ENCODE results near the gene NBPF11.
"Not testable (repeated sequence)": the region's sequence is repeated elsewhere in the genome, so short reads cannot be mapped to it uniquely, and the experiment has no call there.

NBPF11 gene

DNA sequence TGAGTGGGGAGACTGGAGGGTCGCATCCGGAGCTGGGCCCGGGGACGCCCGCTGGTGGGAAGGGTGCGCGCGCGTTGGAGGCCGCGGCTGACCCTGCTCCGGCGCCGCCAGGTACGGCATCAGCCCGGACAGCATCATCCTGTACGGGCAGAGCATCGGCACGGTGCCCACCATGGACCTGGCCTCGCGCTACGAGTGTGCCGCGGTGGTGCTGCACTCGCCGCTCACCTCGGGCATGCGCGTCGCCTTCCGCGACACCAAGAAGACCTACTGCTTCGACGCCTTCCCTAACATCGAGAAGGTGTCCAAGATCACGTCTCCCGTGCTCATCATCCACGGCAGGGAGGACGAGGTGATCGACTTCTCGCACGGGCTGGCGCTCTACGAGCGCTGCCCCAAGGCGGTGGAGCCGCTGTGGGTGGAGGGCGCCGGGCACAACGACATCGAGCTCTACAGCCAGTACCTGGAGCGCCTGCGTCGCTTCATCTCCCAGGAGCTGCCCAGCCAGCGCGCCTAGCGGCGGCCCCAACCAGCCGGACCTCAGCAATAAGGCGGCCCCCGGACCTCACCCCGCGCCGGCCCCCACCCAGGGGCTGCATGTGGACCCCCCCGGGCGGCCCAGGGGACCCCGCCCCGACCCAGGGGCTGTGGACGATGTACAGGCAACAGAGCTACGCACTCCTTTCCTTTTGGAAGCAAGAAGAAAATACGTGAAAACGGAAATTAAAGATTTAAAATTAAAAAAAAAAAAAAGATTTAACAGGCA is 2.8 kb downstream of the NBPF11 start:
- not testable (repeated sequence) for DNase-seq (ENCODE audit: low spot score)

GRCh38 chr1:148147052-148147838 is 4.8 kb downstream of the NBPF11 start:
- DNase-seq (ENCODE audit: low spot score), result not testable (repeated sequence)

DNA sequence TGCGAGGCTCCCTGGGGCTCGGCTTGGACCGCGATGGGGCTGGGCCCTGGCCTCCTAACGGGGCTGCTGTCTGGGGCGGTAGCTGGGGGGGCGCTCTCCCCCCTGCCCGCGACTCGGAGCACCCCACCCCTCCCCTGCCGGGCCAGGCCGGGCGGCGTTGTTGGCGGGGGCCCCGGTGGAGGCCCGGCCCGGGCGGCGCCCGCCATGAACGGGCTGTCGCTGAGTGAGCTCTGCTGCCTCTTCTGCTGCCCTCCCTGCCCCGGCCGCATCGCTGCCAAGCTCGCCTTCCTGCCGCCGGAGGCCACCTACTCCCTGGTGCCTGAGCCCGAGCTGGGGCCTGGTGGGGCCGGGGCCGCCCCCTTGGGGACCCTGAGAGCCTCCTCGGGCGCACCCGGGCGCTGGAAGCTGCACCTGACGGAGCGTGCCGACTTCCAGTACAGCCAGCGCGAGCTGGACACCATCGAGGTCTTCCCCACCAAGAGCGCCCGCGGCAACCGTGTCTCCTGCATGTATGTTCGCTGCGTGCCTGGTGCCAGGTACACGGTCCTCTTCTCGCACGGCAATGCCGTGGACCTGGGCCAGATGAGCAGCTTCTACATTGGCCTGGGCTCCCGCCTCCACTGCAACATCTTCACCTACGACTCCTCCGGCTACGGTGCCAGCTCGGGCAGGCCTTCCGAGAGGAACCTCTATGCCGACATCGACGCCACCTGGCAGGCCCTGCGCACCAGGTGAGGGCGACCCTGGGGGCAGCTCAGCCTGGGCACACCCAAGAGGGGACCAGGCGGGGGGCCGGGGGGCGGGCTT is 5.7 kb downstream of the NBPF11 start:
- not testable (repeated sequence) for DNase-seq (ENCODE audit: low spot score)

GRCh38 chr1:148143223-148143622 is 8.9 kb downstream of the NBPF11 start:
- not testable (repeated sequence) for DNase-seq (ENCODE audit: low spot score)

DNA sequence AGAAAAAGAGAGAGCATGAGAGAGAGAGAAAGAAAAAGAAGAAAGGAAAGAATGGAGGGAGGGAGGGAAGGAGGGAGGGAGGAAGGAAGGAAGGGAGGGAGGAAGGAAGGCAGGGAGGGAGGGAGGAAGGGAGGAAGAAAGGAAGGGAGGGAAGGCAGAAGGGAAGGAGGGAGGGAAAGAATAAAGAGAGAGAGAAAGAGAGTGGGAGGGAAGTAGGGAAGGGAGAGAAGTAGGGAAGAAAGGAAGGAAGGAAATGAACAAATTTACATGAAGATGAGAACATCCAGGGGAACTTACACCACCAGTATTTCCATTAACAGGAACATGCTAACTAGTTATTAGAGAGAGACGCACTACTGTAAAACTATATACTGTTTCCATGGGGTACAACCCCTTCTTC is 10.1 kb downstream of the NBPF11 start:
- not testable (repeated sequence) for DNase-seq (ENCODE audit: low spot score)

DNA sequence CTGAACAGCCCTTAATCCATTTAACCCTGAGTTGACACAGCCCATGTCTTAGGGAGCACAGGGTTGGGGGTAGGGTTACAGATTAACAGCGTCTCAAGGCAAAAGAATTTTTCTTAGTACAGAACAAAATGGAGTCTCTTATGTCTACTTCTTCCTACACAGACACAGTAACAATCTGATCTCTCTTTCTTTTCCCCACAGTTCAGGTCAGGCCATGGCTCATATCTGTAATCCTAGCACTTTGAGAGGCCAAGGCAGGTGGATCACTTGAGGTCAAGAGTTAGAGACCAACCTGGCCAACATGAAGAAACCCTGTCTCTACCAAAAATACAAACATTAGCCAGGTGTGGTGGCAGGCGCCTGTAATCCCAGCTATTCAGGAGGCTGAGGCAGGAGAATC is 13.5 kb downstream of the NBPF11 start:
- not testable (repeated sequence) for DNase-seq (ENCODE audit: low spot score)

DNA sequence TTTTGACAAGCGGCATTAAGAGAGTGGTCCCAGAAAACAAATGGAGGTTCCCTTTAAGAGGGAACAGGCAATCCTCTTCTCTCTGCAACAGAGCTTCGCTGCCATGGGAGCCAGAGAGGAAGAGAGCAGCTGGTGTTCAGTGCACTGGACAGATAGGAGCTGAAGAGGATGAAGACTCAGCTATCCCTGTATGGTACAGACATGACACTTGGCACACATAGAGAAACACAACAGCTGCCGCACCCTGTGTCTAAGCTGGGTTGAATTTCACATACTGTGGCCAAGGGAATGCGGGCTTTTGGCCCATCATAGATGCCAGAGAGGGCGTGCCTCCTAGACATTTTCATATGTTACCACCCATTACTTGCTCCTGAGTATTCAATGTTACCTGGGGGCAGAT is 29.7 kb downstream of the NBPF11 start:
- not testable (repeated sequence) for DNase-seq (ENCODE audit: low spot score)

GRCh38 chr1:148120395-148120794 is 31.7 kb downstream of the NBPF11 start:
- DNase-seq (ENCODE audit: low spot score), result not testable (repeated sequence)

GRCh38 chr1:148095732-148096131 is 56.3 kb downstream of the NBPF11 start:
- not testable (repeated sequence) for DNase-seq (ENCODE audit: low spot score)

- DNase-seq (ENCODE audit: low spot score), result not testable (repeated sequence)
These were observed 65.9 kb downstream of the NBPF11 start for GRCh38 chr1:148086196-148086595.

DNA sequence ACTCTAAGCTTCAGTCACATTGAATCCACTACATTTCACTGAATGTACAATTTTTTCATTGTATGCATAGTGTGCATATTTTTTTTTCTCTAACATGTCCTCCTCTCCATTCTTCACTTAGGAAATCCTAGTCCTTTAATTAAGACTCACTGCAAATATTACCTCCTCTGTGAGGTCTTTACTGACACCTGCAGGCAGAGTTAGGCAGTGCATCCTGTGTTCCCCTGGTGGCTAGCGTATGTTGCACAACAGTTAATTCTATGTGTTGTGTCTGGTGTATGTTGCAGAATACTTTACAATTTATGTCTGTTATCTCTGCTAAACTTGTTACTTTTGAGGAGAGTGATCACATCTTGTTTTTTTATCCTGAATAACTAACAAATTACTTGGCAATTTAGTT is 70.9 kb downstream of the NBPF11 start:
- not testable (repeated sequence) for DNase-seq (ENCODE audit: low spot score)

DNA sequence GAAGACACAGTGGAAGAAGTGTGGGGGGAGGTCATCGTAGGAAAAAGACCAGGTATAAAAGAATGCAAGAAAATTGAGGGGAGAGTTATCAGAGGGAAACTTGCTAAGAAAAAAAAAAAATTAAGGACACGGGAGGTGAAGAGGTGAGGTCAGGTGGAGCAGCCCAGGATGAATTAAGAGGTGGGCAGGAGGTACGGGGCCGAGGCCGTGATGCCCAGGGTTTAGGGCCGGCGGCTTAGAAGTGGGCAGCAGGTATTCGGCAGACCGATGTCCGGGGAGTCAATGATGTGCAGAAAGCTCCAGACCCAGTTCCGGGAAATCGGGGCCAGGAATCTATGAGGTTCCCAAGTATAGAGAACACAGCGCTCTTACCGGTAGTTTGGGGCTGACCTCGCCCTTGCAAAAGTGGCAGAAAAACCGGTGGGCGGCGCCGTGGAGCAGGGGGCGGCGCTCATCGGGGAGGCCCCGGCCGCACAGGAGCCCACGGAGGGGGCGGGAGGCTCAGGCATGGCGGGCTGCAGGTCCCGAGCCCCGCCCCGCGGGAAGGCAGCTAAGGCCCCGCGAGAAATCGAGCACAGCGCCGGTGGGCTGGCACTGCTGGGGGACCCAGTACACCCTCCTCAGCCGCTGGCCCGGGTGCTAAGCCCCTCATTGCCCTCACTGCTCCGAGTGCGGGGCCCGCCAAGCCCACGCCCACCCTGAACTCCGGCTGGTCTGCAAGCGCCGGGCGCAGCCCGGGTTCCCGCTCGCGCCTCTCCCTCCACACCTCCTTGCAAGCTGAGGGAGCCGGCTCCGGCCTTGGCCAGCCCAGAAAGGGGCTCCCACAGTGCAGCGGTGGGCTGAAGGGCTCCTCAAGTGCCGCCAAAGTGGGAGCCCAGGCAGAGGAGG is 73.2 kb downstream of the NBPF11 start:
- DNase-seq (ENCODE audit: low spot score), result not testable (repeated sequence)

DNA sequence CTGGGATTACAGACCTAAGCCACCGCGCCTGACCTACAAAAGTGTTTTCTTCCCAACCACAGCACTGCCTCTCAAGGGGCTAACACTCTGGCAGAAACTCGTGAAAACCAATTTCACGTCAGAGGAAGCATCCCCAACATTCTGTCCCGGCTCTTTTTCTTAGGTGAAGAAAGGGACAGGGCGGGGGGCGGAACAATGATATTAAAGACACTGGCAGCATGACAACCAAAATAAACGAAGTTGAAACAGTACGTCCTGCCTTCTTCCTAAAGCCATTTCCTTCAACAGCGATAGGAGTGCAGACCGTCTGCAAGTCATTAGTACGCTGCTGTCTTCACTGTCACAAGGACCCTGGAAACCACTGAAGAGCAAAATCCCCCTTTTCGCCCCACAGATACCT is 74.0 kb downstream of the NBPF11 start:
- DNase-seq (ENCODE audit: low spot score), result not testable (repeated sequence)

DNA sequence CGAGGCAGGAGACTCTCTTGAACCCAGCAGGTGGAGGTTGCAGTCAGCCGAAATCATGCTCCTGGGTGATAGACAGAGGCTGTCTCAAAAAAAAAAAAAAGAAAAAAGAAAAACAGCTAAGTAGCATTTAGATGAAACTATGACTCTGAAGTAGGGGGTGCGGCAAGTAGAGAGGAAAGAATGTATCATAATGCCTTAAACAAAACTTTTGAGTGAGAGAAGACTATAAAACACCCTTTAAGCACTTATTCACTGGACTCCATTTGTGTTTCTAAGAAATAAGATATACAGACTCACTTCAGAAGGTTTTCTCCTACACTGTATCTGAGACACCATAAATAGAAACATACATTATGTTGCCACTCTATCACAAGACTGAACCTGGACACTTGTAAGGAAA is 74.6 kb downstream of the NBPF11 start:
- DNase-seq (ENCODE audit: low spot score), result not testable (repeated sequence)

DNA sequence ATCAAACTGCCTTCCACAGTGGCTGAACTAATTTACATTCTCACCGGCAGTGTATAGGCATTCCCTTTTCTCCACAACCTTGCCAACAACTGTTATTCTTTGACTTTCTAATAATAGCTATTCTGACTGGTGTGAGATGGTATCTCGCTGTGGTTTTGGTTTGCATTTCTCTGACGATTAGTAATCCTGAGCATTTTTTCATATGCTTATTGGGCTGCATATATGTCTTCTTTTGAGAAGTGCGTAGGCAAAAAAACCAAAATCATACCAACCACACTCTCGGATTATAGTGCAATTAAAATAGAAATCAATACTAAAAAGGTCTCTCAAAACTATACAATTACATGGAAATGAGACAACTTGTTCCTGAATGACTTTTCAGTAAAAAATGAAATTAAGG is 78.7 kb downstream of the NBPF11 start:
- not testable (repeated sequence) for DNase-seq (ENCODE audit: low spot score)

GRCh38 chr1:148068606-148069005 is 83.5 kb downstream of the NBPF11 start:
- DNase-seq (ENCODE audit: low spot score), result not testable (repeated sequence)

GRCh38 chr1:148068201-148068600 is 83.9 kb downstream of the NBPF11 start:
- DNase-seq (ENCODE audit: low spot score), result not testable (repeated sequence)

DNA sequence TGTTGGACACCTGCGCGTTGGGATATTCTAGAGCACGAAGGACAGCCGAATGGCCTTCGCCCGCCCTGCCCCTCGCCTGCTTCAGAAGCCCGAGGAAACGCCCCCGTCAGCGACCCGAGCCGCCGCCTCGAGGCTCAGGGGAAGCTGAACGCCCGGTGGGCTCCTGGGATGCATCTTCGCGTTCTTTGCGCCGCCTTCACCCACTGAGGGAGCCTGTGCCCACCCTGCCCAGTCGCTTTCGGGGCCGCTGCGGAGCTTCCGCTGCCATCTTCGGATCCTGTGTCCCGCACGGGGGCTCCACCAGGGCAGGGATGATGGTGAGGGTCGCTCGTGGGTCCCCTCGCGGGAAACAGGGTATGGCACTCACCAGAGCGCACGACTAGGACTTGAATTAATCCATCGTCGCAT is 91.8 kb downstream of the NBPF11 start:
- DNase-seq (ENCODE audit: low spot score), result not testable (repeated sequence)

GRCh38 chr1:148057384-148057783 is 94.7 kb downstream of the NBPF11 start:
- not testable (repeated sequence) for DNase-seq (ENCODE audit: low spot score)
